HL-60 (cell line): Measurements from ENCODE around the gene ATAD2B.

Source experiments
- DNase-seq, 2 experiments: peaks; one replicate each; pipeline ENCODE4 v3.0.0-alpha.2; 2010 to 2020; ENCODE audit warnings: low read depth in 1 of 2, low spot score in 1 of 2
- H3K27ac ChIP-seq: fragments of 250-450 bp; sonication (Bioruptor Pico); replicated peaks from 2 replicates; pipeline ENCODE4 v1.5.1; 2020; ENCODE audit warnings: mild to moderate bottlenecking, moderate library complexity
- H3K27me3 ChIP-seq: fragments of 250-450 bp; sonication (Bioruptor Pico); 2 replicates; pipeline ENCODE4 v1.5.1; 2021; ENCODE audit warnings: mild to moderate bottlenecking, moderate library complexity; ENCODE audit not compliant: insufficient read depth, poor library complexity, severe bottlenecking
- H3K4me3 ChIP-seq: replicated peaks from 2 replicates; pipeline ENCODE4 v1.5.1; 2011; ENCODE audit warnings: mild to moderate bottlenecking, control low read depth, low read length; ENCODE audit not compliant: insufficient read depth
- CTCF ChIP-seq: IDR thresholded peaks from one replicate; pipeline ENCODE4 v1.5.1; 2011; ENCODE audit warnings: low read length, control low read depth, inconsistent platforms; ENCODE audit not compliant: insufficient read depth
- GABPA ChIP-seq: IDR thresholded peaks from 2 replicates; pipeline ENCODE4 v1.6.1; 2012; ENCODE audit warnings: low read depth
- POLR2AphosphoS5 ChIP-seq: IDR thresholded peaks from 2 replicates; pipeline ENCODE4 v1.6.1; 2012; ENCODE audit warnings: low read depth
- REST ChIP-seq: IDR thresholded peaks from 2 replicates; pipeline ENCODE4 v1.6.1; 2012; ENCODE audit warnings: low read depth; ENCODE audit not compliant: insufficient replicate concordance
- SPI1 ChIP-seq: IDR thresholded peaks from 2 replicates; pipeline ENCODE4 v1.6.1; 2012; ENCODE audit warnings: low read depth, mild to moderate bottlenecking, borderline replicate concordance

ATAD2B gene

GRCh38 chr2:23776021-23776420, 150.9 kb downstream of the ATAD2B start:
- DNase-seq, result no peak
- TF ChIP-seq CTCF (no peak), SPI1 (no peak), GABPA (no peak), POLR2AphosphoS5 (no peak), REST (no peak)
- Histone ChIP-seq H3K27me3 (no peaks in the 10 kb centered on the region), H3K4me3 (no peak overlapping the region), H3K27ac (no peak overlapping the region)

GRCh38 chr2:23772684-23773083, 154.2 kb downstream of the ATAD2B start:
- DNase-seq, result no peak
- Histone ChIP-seq H3K27me3 (no peaks in the 10 kb centered on the region), H3K4me3 (no peak overlapping the region), H3K27ac (no peak overlapping the region)
- TF ChIP-seq POLR2AphosphoS5 (no peak), SPI1 (no peak), CTCF (no peak), REST (no peak), GABPA (no peak)

- no peaks in the 10 kb centered on the region for H3K27me3 ChIP-seq
- no peak overlapping the region for H3K27ac ChIP-seq
- TF ChIP-seq POLR2AphosphoS5, result no peak
- TF ChIP-seq SPI1, result peak; percentile 40; the same call in 1 of the 2 replicates
- no peak overlapping the region for H3K4me3 ChIP-seq
- DNase-seq, result no peak
Observed at GRCh38 chr2:23772056-23772455, 154.9 kb downstream of the ATAD2B start.

GRCh38 chr2:23769364-23769763, 157.6 kb downstream of the ATAD2B start:
- TF ChIP-seq REST, result no peak
- no peak for TF ChIP-seq GABPA
- TF ChIP-seq SPI1, result no peak
- no peak for TF ChIP-seq CTCF
- no peak for TF ChIP-seq POLR2AphosphoS5

More at GRCh38 chr2:23769364-23769763, 157.6 kb downstream of the ATAD2B start:
- DNase-seq, result no peak
- Histone ChIP-seq H3K4me3 (no peak overlapping the region), H3K27me3 (no peaks in the 10 kb centered on the region), H3K27ac (no peak overlapping the region)
